HG03196 (cell line): ENCODE measurements around the gene LRRC7.
"Not testable (repeated sequence)": the region's sequence is repeated elsewhere in the genome, so short reads cannot be mapped to it uniquely, and the experiment has no call there.

Source experiments
- ATAC-seq: cut with Tn5 transposase; IDR thresholded peaks from one replicate; pipeline ENCODE4 v1.9.1; 2021; ENCODE audit not compliant: unreplicated experiment

LRRC7 gene

DNA sequence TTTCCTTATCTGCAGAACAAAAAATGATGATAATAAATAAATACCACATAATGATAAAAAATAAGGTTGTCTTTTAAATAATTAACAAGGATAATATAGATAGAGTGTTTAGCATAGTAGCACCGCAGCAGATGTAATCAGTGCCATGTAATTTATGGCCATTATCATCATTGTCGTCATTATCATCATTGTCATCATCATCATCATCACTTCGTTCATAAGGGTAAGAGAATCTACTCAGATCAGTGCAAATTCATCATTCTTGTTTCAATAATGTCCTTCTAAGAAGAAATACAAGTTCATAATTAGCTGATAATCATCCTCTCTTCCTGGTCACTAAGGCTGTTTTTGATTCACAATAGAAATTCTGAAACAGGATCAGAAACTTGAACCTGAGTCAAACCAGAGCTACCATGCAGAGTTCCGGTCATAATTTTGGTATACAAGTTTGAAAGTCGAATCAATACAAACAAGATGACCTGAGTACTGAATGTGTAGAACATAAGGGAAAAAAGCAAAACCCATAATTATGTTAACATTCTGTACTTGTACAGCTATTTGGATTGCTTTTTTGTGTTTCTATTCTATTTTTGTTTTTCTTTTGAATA, 465.6 kb downstream of the LRRC7 start:
- ATAC-seq: no peak

DNA sequence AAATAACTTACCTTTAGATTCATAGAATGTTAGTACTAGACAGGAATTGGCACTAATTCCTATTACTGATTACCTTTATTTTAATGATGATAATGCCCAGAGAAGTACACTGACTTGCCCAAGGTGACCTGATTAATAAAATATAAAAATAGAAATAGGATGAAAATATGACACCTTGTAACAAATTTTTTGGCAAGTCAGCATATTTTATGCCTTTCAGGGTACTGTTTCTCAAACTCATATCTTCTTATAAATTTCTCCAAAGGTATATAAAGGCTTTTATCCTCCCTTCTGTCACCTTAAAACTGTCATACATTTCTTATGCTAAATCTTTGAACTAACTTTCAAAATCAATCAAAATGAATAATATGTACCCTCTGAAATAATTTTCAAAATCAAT, 466.2 kb downstream of the LRRC7 start:
- no peak for ATAC-seq

DNA sequence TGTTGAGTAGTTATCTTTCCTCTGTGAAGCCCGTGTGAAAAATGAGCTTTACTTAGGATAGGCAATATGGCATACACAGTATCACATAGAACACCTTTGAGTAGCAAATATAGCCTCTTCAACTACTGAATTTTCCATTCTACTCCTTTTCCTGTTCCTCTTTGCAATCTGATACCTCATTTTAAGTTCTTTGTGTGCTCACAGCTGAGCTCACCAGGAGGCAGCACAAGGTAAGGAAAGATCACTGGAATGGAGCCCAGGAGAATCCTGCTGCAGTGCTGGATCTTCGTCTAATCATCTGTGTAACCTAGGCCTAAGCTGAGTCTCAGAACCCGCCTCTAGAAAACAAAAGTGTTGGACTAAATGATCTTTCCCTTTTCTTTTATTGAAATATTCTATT, 466.7 kb downstream of the LRRC7 start:
- ATAC-seq: no peak

DNA sequence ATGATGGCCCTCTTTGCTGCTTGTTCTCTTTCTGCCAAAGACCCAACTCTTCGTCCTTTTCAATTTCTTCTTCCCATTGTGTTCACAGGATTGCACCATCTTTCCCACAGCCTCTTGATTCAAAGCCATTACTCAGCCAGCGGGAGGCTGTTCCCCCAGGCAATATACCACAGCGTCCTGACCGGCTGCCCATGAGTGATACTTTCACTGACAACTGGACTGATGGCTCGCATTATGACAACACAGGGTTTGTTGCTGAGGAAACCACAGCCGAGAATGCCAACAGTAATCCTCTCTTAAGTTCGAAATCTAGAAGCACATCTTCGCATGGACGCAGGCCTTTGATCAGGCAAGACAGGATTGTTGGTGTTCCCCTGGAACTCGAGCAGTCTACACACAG, 470.3 kb downstream of the LRRC7 start:
- ATAC-seq: no peak

DNA sequence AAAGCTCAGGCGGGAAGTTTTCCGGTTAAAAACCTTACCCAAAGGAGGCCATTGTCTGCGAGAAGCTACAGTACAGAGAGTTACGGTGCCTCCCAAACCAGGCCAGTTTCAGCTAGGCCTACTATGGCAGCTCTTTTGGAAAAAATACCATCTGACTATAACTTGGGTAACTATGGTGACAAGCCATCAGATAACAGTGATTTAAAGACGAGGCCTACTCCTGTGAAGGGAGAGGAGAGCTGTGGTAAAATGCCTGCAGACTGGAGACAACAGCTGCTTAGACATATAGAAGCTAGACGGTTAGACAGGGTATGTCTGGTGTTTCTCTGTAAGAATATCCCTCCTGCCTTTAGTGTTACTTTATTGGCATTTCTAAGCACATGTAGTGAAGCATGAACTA, 471.8 kb downstream of the LRRC7 start:
- no peak for ATAC-seq

DNA sequence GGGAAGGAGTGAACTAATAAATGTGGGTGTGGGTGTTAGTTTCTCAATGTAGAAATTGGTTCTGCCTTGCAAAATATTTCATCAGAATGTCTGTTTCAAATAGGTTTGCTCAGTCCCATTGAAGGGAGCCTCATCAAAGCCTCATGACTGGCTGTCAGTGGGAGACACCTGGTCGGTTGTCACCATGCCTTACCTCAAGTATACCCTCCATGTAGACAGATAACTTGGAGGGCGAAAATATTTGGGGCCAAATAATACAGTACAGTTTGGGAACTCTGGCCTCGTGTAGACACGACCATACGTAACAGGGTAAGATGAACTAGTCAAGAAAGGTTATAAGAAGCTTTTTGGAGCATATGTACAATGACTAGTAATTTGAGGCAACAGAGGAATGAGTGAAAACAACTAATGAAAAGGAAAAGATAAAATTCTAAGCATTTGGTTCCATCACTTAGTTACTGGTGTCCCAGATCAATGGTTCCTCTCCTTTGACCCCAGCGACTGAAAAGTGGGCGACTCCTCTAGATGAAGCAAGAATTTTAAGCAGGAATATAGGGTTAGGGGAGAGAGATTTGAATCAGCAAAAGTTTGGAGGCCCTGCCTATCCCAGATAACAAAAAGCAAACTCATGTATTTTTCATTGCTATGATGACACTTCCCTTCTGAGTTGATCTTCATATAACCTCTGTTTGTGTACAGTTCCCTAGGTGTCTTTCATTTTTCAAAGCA, 473.8 kb downstream of the LRRC7 start:
- ATAC-seq: no peak

DNA sequence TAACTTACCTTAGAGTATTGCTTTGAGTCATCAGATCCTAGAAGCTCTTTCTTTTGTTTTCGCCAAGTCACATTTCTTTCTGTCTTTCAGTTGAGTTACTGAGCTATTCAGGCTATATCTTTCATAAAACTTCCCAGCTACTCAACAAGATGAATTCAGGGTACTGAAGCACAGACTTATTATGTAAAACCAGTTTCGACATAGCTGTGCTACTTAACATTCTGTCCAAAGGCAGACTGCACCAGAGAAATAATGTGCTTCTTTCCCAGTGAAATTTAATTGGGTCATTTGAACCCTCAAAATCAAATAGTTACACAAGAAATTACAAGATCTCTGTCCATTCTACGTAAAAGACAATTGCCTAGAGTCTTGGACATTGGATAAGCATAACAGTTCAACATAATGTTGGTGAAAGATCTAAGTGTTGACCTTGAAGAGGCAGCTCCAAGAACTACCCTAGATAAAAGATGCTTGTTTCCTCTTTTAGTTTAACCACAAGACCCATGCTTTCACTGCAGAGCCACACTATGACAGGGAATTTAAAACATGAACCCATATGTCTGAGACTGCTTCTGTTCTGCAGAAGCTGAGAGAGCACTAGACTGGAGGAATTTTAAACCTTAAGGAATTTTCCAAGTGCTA, 474.5 kb downstream of the LRRC7 start:
- no peak for ATAC-seq

DNA sequence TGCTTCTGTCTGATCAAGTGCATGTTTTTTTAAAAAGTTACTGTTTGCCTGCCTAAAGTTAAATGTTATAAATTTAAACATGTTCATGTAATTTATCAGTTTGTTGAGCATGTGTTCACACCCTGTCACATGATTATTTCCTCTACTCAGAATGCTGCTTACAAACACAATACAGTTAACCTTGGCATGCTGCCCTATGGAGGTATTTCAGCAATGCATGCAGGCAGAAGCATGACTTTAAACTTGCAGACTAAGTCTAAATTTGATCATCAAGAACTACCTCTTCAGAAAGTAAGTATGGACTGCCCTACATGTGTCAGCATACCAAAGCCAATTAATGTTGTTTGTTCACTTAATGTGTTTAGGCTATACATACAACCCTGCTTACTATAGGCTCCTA, 476.1 kb downstream of the LRRC7 start:
- no peak for ATAC-seq

DNA sequence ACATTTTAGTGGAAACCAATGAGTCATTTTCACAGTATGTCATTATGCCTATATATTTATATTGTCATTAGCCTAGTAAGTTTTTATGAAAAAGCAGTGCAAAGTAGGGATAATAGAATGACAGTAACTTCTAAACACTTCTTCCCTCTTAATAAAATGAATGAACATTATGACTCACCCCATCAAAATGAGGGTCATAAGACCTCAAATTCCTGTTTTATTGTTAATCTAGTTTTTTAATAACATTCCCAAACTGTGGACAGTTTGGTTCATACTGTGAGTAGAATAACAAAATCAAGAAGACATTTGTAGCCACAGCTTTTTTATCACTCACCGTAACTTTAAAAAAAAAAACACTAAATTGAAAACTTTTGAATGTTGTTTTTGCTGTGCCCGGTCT, 477.1 kb downstream of the LRRC7 start:
- ATAC-seq: no peak

DNA sequence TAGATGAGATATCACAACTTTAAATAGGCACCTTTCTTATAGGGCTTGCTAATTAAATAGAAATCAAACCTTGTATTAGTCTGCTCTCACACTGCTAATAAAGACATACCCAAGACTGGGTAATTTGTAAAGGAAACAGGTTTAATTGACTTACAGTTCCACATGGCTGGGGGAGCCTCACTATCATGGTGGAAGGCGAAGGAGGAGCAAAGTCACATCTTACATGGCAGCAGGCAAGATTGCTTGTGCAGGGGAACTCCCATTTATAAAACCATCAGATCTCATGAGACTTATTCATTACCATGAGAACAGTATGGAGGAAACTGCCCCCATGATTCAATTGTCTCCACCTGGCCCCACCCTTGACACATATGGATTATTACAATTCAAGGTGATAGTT, 477.9 kb downstream of the LRRC7 start:
- ATAC-seq: not testable (repeated sequence)

DNA sequence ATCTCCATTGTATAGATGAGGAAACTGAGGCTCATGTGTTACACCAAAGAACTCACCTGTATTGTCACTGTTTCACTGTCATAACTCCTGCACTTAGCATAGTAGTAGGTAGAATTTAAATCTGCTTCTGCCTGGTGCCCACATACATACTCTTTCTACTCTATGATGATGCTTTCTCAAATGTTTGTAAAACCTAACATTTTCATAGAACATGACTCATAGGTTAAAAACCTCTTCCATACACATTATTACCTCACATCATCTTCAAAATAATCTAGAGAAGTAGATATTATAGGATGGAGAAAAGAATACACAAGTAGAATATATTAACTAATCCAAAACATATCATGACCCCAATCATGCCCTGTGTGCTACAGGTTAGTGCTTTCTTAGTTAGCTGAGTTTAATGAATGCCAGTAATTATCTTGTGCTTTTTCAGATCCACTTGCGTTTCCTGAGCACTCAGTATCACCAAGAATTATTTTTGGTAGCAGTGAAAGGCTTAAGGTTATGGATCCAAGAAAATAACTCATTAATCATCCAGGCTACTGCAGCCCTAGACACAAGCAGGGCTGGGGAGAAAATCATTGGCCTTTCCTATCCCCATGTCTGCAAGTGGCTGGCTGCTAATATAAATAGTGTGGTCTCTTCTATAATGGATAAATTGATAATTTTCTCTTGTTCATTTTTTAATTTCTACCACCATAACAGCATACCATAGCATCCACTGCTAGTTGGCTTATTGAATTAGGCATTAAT, 480.8 kb downstream of the LRRC7 start:
- no peak for ATAC-seq

DNA sequence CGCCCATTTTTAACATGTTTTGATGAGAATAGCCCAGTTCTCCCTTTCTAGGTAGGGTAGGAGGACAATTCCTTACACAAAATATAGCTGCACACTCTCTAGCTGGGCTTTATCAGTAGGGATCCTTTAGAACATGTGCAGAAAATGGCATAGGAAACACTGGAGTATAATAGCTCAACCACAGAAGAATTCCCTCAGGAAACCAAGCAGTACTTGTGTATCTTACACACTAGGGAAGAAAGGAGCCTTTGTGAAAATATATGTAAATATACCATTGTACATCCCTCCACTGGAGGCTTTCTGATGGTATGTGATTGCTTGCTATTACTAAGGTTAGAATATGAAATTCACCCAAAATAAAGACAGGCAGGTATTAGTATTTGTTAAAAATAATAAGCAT, 484.2 kb downstream of the LRRC7 start:
- no peak for ATAC-seq

DNA sequence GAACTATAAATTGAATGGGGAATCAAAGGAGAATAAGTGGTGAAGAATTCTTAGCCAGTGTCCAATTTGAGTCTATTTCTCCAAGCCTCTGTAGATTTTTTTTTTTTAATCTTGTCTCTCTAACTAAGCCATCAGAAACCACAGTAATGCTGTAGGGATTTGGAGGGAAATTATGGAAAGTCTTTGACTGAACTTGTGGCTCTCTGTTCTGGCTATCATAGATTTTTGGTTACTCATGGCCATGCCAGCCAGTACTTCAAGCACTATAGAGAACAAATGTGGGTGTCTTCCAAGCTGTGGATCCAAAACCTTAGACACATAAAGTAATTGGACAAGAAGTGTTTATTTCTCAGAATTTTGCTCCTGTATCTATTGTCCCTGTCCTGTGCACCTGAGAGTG, 489.8 kb downstream of the LRRC7 start:
- ATAC-seq: no peak

DNA sequence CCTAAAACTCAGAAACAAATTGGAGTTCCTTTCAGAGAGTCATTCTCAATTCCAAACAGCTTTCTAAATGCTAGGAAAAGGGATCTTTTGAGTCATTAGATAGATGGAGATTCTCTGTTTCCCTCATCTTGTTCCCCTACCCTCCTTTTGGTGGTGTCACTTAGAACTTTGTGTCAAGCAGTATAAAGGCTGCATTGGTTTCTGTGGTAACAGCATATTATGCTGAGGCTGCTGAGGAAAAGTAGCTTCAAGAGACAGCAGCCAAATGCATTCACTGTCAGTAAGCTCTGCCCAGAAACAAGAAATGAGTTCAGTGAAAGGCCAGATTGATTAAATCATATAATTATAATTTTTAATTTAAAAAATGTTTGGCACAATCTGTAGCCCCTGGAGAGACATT, 493.5 kb downstream of the LRRC7 start:
- ATAC-seq: no peak

DNA sequence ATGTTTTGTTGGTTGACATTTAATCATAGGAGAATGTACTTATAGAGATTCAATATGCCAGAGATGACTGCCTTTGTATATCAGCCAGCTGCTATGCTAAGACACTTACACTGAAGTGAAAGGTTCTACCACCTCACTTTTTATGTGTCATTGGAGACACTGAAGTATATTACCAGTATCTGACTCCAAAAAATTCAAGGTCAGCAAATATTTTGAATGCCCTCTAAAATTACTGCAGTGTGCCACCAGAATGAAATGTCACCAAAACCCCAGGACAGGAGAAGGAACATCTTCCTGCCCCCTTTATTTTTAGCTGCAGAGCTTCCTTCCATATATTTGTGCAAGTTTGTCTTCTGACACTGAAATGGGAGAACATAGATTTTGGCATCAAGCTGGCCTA, 496.1 kb downstream of the LRRC7 start:
- ATAC-seq: no peak

DNA sequence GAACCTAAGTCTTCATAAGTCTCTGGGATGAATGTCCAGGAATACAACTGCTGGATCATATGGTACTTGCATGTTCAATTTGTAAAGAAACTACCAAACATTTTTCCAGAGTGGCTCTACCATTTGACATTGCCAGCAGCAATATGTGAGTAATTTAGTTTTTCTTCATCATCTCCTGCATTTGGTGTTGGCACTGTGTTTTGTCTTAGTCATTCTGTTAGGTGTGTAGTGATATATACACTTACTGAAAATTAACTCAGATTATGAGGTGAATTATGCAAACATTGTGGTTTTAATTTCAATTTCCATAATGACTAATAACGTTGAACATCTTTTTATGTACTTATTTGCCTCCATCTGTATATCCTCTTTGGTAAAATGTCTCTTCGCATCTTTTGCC, 499.0 kb downstream of the LRRC7 start:
- ATAC-seq: no peak

DNA sequence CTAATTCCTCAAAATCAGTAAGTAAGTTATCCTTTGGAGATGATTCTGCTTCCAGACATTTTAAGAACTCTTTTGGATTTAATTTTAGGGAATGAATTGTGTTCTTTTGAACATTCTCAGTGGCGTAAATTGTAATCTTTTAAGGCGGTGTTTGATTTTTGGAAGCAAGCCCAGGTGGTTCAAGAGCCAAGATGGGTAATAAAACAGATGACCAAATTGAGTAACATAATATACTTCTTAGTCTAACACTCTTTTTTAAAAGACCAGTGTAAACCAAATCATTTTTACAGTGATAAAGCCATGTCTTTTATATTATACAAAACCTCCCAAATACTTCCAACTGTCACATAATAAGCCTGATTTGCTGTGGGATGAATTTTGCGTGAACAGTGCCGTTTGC, 503.9 kb downstream of the LRRC7 start:
- ATAC-seq: no peak

DNA sequence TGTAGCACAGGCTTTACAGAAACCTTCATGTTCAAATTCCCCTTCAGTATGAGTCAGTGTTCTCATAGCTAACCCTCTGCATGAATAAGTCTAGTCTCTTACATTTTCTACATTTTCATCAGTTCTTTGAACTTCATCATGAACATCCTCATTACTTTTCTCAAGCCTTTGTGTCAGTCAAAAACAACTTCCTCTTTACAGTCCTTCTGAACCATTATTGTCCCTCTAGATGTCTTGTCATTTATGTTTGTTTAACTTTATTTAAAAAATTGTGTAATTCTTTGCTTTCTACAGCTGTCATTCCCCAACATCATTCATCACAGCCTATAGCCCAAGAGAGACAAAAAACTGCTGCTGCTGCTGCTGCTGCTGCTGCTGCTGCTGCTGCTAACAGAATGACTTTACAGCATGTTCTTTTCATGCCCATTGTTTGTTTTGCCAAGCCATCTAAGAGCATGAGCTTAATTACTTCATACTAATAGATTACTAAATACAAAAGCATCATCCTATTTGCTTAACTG, 504.6 kb downstream of the LRRC7 start:
- ATAC-seq: no peak

DNA sequence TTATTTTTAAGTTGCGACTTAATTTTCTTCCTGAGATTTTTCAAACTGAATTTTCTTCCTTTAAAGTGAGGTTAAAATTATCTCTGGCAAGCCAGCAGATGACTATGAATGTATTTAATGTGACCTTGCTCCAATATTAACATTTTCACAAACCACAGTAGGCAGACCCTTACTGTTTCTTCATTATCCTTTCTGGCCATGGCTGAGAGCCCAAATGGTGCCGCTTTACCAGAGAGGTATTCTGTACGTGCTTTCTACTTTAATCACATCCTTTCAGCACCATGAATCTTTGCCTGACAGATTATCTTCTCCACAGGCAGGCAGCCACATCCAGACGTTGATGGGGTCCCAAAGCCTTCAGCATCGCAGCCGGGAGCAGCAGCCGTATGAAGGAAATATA, 508.0 kb downstream of the LRRC7 start:
- no peak for ATAC-seq

DNA sequence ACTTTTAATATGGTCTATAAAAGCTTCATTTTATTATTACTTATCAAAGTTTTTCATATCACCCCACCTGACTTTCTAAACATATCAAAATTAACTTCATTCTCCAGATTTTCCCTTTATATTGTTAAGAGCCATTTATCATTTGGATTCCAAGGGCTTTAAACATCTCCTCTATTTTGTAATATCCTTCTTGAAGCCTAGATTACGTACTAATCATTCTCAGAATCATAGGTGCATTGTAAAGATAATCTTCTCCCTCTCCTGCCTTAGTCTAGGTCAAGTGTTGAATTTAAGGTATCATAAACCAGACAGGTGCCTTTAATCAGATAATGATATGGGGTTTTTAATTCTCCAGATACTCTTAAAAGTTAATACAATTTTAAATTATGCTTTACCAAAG, 509.3 kb downstream of the LRRC7 start:
- ATAC-seq: no peak

DNA sequence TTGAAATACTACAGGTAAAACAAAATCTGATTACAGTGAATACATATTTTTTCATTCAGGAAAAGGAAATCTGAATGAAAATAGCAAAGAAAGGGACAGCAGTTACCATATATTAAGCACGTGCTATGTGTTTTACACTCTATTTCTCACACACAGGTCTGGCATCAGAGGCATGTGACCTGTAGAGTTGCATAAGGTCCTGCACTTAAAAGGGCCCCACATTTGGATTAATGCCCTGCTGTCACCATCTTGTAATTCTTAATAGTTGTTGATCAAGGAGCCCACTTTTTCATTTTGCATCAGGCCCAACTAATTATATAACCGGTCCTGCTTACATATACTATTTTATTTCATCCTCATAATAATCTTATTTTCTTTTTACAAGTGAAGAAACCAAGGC, 511.8 kb downstream of the LRRC7 start:
- ATAC-seq: no peak

DNA sequence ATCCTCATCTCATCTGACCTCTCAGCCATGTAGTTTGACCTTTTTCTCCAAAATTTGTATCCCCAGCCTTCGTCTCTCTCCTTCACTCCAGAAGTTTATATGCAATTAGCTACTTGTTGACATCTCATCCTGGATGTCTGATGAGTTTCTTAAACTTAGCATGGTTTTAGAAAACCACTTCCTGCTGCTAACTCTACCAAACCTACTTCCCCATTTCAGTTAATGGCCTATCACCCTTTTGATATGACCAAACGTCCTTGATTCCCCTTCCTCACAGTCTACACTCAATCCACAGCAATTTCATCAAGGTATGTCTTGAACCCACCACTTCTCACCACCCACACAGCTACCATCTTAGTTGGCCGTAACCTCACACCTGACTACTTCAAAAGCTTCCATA, 515.8 kb downstream of the LRRC7 start:
- ATAC-seq: peak; percentile 57
